ENCODE measurements around the gene SPSB2. TPM values are rescaled to one million over a fixed set of nuclear protein-coding genes. Genes with fewer than 3 reads are reported as not detected.

SPSB2 gene
- total and polyA plus RNA-seq, 9 of the 15 experiments (the other 6 are each of a cell fraction or from before 2014, with no cell fraction given), result 0.10 to 10.6 (median 1.9) TPM

DNA sequence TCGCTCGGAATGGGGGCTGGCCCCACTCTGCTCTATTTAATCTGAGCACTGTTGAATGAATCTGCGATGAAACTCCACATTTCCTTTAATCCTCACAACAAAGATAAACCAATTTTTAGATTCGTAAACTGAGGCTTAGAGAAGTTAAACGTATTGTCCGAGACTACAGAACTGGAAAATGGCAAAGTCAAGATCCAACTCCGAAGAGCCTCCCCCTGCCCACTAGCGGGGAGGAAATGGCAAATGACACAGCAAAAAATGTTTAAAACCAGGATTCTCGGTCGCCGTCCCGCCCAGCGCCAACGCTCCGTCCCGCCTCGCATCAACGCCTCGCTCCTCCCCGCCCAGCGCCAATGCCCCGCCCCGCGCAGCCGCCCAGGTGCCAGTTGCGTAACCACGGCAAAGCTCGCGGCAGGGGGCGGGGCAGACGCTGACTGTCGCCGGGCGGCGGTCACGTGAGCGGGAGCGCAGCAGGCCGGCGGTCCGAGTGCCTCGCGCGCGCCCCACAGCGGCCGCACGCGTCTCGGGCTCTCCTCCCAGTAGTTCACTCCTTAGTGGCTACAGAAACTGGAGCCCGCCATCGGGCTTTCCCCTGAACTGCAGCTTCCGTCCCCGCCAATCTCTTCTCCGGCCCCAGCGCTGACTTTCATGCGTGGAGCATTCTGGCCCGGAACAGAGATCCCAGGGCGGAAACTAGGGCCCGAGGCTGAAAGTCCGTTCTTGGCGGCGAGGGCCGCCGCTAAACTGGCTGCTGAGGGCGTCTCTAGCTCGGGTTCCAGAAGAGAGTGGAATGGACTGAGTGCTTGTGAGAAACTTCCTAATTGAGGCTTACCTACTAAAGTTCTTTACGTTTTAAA is 17.9 kb upstream of the SPSB2 start (continued):
- no peak for TF ChIP-seq ZNF24 (IDR thresholded peaks at IDR 0.05)
- peak; percentile 82 for TF ChIP-seq RAD51 (IDR thresholded peaks at IDR 0.05; ENCODE audit: borderline replicate concordance, low read depth)
- TF ChIP-seq BDP1 (IDR thresholded peaks at IDR 0.05; ENCODE audit: insufficient read depth, insufficient read length), result no peak
- TF ChIP-seq ZNF140 (CRISPR knock-in tag; IDR thresholded peaks at IDR 0.05), result no peak
- TF ChIP-seq ZNF75A (CRISPR knock-in tag; IDR thresholded peaks at IDR 0.05), result no peak
- no peak for TF ChIP-seq RBM22 (IDR thresholded peaks at IDR 0.05; ENCODE audit: low read depth, low read length, poor library complexity, severe bottlenecking)
- TF ChIP-seq XRCC3 (IDR thresholded peaks at IDR 0.05), result no peak
- peak; percentile 21; the same call in 1 of the 2 replicates for TF ChIP-seq CBFA2T3 (IDR thresholded peaks at IDR 0.05)
- TF ChIP-seq, protein P1, sequence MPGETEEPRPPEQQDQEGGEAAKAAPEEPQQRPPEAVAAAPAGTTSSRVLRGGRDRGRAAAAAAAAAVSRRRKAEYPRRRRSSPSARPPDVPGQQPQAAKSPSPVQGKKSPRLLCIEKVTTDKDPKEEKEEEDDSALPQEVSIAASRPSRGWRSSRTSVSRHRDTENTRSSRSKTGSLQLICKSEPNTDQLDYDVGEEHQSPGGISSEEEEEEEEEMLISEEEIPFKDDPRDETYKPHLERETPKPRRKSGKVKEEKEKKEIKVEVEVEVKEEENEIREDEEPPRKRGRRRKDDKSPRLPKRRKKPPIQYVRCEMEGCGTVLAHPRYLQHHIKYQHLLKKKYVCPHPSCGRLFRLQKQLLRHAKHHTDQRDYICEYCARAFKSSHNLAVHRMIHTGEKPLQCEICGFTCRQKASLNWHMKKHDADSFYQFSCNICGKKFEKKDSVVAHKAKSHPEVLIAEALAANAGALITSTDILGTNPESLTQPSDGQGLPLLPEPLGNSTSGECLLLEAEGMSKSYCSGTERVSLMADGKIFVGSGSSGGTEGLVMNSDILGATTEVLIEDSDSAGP (CRISPR knock-in tag; IDR thresholded peaks at IDR 0.05), result no peak
- TF ChIP-seq KLF1 (tag; IDR thresholded peaks at IDR 0.05), result 0 out of 2 replicates have a peak, but pooled peaks have one; percentile 40
- no peak for TF ChIP-seq SREBF1 (IDR thresholded peaks at IDR 0.05; ENCODE audit: borderline replicate concordance, low read depth, low read length)
- no peak for TF ChIP-seq NR3C1 (CRISPR knock-in tag; IDR thresholded peaks at IDR 0.05)
- no peak; the same call in 1 of the 2 replicates for TF ChIP-seq ZNF311 (CRISPR knock-in tag; IDR thresholded peaks at IDR 0.05)
- TF ChIP-seq PML (IDR thresholded peaks at IDR 0.05; ENCODE audit: low read length), result peak; percentile 24; the same call in 1 of the 2 replicates
- TF ChIP-seq, protein P2, sequence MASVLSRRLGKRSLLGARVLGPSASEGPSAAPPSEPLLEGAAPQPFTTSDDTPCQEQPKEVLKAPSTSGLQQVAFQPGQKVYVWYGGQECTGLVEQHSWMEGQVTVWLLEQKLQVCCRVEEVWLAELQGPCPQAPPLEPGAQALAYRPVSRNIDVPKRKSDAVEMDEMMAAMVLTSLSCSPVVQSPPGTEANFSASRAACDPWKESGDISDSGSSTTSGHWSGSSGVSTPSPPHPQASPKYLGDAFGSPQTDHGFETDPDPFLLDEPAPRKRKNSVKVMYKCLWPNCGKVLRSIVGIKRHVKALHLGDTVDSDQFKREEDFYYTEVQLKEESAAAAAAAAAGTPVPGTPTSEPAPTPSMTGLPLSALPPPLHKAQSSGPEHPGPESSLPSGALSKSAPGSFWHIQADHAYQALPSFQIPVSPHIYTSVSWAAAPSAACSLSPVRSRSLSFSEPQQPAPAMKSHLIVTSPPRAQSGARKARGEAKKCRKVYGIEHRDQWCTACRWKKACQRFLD (CRISPR knock-in tag; IDR thresholded peaks at IDR 0.05), result no peak
- TF ChIP-seq, protein P3, sequence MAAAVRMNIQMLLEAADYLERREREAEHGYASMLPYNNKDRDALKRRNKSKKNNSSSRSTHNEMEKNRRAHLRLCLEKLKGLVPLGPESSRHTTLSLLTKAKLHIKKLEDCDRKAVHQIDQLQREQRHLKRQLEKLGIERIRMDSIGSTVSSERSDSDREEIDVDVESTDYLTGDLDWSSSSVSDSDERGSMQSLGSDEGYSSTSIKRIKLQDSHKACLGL (CRISPR knock-in tag; IDR thresholded peaks at IDR 0.05; ENCODE audit: borderline replicate concordance, poor library complexity, severe bottlenecking), result no peak
- TF ChIP-seq CREB1 (IDR thresholded peaks at IDR 0.05), result peak; percentile 73
- peak; percentile 76 for TF ChIP-seq CREB1 (CRISPR knock-in tag; IDR thresholded peaks at IDR 0.05)
- TF ChIP-seq BRF1 (IDR thresholded peaks at IDR 0.05; ENCODE audit: borderline replicate concordance, extremely low read depth, insufficient read length), result no peak
- no peak for TF ChIP-seq ZNF184 (CRISPR knock-in tag; IDR thresholded peaks at IDR 0.05)
- TF ChIP-seq ZNF583 (CRISPR knock-in tag; IDR thresholded peaks at IDR 0.05), result no peak
- peak; percentile 100 for TF ChIP-seq NFE2 (IDR thresholded peaks at IDR 0.05; ENCODE audit: low read depth)
- peak; percentile 62 for TF ChIP-seq SIN3B (IDR thresholded peaks at IDR 0.05; ENCODE audit: low read depth)
- TF ChIP-seq ZNF780A (CRISPR knock-in tag; IDR thresholded peaks at IDR 0.05), result no peak
- no peak for TF ChIP-seq MYNN (IDR thresholded peaks at IDR 0.05)
- no peak for TF ChIP-seq MYNN (CRISPR knock-in tag; IDR thresholded peaks at IDR 0.05)
- TF ChIP-seq MAFF (IDR thresholded peaks at IDR 0.05; ENCODE audit: low read length), result peak; percentile 89

All from K562 (cell line).